ENCODE data around the gene DVL1.

Gene DVL1

DNA sequence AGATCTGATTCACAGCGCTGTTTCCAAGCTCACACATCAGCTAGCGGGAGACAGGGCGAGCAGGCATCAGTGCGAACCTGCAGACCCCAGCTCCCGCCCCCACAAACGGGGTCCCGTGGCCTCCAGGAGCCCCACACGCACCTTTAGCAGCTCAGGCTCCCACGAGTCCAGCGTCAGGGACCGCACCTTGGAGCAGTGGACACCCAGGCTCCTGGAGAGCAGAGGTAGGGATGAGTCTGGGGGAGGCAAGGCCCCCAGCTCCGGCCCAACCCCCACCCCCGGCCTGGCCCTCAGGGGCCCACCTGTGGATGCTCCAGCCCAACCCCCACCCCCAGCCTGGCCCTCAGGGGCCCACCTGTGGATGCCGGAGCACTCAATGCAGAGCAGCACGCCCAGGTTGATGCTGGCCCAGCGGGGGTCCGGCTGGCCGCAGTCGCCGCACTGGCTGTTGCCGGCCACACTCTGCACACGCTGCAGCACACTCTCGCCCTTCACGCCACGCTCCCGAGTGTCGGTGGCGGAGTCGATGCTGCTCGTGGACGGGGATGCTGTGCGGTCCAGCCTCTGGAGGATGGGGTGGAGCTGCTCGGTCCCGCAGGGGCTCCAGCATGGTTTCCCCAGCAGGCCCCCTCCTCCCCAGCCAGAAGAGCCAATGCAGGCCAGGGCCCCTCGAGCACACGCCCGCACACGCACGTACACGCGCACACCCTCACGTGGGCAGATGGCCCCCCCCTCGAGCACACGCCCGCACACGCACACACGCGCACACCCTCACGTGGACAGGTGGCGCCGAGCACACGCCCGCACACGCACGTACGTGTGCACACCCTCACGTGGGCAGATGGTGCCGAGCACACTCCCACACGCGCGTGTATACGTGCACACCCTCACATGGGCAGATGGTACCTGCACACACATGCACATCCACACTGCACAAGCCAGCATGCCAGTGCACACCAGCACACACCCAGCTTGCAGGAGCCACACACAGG is 52.9 kb downstream of the DVL1 start:
- no peak for DNase-seq (ENCODE audit: low spot score)

GRCh38 chr1:1295154-1295923 is 53.9 kb downstream of the DVL1 start:
- no peak for DNase-seq (ENCODE audit: low spot score)

DNA sequence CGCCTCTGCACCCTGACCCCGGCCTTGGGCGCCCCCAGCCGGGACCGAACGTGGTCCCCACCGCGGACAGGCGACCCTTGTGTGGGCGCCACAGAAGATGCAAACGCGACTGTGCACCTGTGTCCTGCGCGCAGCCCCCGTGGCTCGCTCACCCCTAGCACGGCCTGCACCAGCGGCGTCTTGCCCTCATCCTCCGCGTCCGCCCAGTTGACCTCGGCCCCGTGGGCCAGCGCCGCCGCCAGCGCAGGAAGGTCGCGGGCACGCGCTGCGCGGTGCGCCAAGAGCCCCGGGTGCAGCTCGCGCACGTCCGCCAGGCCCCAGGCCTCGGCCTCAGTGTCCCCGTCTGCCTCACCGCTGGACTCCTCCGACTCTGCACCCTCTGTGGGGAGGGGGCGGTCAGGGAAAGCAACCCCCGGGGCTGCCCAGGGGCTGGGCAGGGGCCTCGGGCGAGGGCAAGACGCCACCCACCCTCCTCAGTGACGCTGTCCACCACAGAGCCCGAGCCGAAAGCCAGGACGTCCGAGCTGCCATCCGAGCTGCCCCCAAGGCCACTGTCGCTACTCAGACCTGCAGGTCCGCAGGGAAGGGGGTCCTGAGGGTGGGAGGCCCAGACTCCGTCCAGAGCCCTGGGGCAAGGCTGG is 54.8 kb downstream of the DVL1 start:
- DNase-seq (ENCODE audit: low spot score) = no peak

DNA sequence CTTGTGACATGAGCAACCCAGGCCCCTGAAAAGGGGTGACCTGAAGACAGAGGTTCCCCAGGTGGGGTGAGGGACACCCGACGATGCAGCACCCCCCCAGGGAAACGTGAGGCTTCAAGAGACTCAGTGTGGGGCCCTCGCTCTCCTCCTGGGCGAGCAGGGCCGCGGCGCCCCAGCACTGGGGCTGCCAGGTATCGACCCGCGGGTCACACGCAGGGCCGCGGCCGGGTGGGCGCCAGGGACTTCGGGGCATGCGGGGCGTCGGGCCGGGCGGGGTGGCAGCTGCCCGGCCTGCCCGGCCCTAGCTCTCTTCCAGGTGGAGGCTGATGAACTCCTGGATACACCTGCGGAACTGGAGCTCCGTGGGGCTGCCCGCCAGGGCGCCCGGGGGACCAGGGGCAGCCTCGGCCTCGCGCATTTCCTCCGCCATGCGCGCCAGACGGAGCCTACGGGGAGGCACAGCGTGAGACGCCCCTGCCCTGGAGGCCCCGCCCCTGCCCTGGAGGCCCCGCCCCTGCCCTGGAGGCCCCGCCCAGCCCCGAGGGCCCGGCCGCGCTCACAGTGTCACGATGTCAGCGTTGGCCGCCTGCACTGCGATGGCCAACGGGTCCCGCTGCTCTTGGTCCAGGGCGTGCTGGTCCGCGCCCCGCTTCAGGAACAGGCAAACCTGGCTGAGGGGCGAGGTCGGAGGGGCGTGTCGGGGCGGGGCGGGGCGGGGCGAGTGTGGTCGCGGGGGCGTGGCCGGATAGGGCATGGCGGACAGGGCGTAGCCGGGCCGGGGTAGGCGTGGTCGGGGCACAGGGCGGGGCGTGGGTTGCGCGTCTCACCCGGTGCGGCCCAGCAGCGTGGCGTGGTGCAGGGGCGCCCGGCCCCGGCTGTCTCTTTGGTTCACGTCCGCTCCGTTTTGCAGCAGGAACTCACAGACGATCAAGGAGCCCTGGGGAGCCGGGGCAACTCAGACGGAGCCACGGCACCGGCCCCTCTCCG is 55.7 kb downstream of the DVL1 start:
- no peak for DNase-seq (ENCODE audit: low spot score)

- DNase-seq (ENCODE audit: low spot score) = no peak
Measured at GRCh38 chr1:1292851-1293250, 56.4 kb downstream of the DVL1 start.

DNA sequence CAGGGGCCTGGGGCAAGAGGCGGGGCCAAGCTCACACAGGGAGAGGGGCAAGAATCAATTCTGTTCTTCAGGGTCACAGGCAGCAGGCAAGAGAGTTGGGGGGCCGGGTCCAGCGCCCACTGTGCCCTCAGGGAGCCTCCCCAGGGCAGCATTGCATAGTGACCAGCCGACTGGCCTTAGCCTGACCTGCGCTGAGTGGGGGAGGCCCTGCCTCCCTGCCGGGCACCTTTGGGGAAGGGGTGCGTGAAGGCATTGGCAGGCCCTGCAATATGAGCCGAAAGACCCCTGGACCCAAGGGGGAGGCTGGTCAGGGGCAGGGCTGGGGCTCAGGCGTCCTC is 56.8 kb downstream of the DVL1 start:
- no peak for DNase-seq (ENCODE audit: low spot score)

GRCh38 chr1:1291548-1292441 is 57.4 kb downstream of the DVL1 start:
- DNase-seq (ENCODE audit: low spot score) = peak; percentile 96

DNA sequence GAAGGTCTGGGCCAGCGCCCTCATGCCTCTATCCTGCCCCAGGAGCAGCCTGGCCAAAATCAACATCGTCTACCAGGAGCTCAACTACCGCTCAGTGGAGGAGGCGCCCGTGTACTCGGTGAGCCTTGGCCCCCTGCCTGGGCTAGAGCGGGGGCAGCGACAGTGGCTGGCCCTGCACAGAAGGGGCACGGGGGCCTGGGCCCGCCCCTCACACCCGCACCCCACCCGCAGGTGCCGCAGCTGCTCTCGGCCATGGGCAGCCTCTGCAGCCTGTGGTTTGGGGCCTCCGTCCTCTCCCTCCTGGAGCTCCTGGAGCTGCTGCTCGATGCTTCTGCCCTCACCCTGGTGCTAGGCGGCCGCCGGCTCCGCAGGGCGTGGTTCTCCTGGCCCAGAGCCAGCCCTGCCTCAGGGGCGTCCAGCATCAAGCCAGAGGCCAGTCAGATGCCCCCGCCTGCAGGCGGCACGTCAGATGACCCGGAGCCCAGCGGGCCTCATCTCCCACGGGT is 58.1 kb downstream of the DVL1 start:
- DNase-seq (ENCODE audit: low spot score) = peak; percentile 63

GRCh38 chr1:1290238-1290731 is 58.9 kb downstream of the DVL1 start:
- peak; percentile 96 for DNase-seq (ENCODE audit: low spot score)

- DNase-seq (ENCODE audit: low spot score) = no peak
Measured at GRCh38 chr1:1287288-1288110, 61.7 kb downstream of the DVL1 start.

DNA sequence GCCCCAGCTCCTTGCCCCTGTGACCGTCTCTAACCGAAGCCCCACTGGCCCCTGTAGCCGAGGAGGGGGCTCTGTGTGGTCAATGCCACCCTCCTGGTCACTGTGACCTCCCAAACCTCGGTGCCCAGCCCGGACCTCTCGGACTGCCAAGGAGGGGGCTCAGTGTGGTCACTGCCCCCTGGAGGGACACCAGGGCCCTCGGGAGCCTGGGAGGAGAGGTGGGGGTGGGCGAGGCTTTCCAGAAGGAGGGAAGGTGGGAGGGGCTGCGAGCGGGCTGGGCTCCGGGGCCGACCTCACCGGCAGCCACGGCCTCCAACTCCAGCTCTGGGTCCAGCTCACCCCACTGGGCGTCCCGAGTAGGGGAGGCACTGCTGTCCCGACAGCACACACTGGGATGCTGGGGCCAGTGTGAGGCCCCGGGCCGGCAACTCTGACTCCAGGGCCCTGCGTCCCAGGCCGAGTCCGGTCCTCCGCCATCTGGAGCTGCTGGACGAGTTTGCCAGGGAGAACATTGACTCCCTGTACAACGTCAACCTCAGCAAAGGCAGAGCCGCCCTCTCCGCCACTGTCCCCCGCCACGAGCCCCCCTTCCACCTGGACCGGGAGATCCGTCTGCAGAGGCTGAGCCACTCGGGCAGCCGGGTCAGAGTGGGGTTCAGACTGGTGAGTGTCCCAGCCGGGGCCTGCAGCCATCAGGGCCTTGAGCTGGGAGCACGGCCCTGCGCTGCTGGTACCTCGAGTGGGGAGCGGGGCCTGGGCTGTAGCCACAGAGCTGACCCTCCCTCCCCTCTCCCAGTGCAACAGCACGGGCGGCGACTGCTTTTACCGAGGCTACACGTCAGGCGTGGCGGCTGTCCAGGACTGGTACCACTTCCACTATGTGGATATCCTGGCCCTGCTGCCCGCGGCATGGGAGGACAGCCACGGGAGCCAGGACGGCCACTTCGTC is 62.6 kb downstream of the DVL1 start:
- DNase-seq (ENCODE audit: low spot score) = no peak

DNA sequence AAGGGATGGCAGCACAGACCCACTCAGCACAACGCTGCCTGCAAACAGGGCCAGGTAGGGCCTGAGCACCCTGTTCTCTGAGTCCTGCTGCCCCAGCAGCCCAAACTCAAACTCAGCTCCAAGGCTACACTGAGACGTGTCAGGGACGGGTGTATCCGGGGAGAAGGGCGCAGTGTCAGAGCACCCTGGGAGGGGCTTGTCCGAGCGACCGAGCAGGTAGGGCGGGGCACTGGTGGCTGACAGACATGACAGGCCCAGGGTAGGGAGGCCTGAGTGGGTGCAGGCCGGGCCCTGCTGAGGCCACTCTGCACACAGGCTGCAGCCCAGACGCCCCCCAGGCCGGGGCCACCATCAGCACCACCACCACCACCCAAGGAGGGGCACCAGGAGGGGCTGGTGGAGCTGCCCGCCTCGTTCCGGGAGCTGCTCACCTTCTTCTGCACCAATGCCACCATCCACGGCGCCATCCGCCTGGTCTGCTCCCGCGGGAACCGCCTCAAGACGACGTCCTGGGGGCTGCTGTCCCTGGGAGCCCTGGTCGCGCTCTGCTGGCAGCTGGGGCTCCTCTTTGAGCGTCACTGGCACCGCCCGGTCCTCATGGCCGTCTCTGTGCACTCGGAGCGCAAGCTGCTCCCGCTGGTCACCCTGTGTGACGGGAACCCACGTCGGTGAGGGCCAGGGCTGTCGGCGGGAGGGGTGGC is 63.5 kb downstream of the DVL1 start:
- DNase-seq (ENCODE audit: low spot score) = no peak

Measured in HuH-7.5 (cell line).